ENCODE data around the gene RASGRF1.

DNA sequence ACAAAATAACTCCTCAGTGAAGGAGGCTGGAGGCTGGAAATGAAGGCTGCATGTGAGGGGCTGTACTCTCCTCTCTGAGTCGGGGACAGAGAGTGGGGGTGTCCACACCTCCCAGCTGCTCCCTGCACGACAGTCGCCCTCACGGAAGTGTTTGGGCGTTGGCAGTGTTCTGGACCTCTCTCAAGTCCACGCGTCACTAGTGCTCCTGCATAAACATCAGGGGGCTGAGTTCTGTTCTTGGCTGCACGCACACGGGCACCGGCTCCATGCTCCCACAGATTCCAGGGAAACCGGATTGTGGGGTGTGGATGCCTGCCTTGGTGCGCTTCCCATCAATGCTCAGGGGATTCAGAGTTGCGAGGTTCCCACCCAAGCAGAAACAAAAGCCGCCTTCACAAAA lies 7.4 kb downstream of the RASGRF1 start:
- TF ChIP-seq CTCF (IDR thresholded peaks at IDR 0.05) (no peak), POLR2AphosphoS5 (IDR thresholded peaks at IDR 0.05; ENCODE audit: low read depth, low read length) (no peak), SIN3A (IDR thresholded peaks at IDR 0.05; ENCODE audit: borderline replicate concordance, insufficient read depth, low read depth, low read length) (no peak)

Data from Panc1 (cell line).